T-cell (primary cell): ENCODE data around the gene NEK10. TPM values are rescaled to one million over a fixed set of nuclear protein-coding genes. Genes with fewer than 3 reads are reported as not detected.

Experiments used
- ATAC-seq, 4 experiments: fragments of 200-7000 bp in 3 of 4; fragments of 150-1000 bp in 1 of 4; cut with Tn5 transposase; replicated peaks in 1 of 4; 1 replicate in 3 of 4; 2 replicates in 1 of 4; pipeline ENCODE4 v1.10.0; 2021; ENCODE audit warnings: moderate library complexity in 3 of 4, mild to moderate bottlenecking in 2 of 4, moderate number of reproducible peaks in 1 of 4
- CTCF ChIA-PET, 2 donors: fragments of 300-600 bp; sonication (Branson Sonifier 250); formaldehyde crosslinking; loops; one replicate each; lab custom pipeline; 2022; ENCODE audit warnings: antibody characterized with exemption in 2 of 2; lab: Charles Lee
- POLR2A ChIA-PET, 2 donors: fragments of 300-600 bp; sonication (Branson Sonifier 250); formaldehyde crosslinking; loops; one replicate each; lab custom pipeline; 2022; ENCODE audit warnings: antibody characterized with exemption in 2 of 2; lab: Charles Lee
- DNase-seq, 35 experiments: peaks; one replicate each; pipeline versions ENCODE4 v3.0.0 to v3.0.0-alpha.2; 2013 to 2023
- H3K27ac ChIP-seq: one replicate; pipeline ENCODE4 v1.5.1; 2013; ENCODE audit warnings: low read length
- H3K27me3 ChIP-seq, 2 experiments: replicated peaks in 1 of 2; 1 replicate in 1 of 2; 2 replicates in 1 of 2; pipeline versions ENCODE4 v1.6.1 to v1.7.0; 2013; ENCODE audit warnings: low read length in 1 of 2, mixed read lengths in 1 of 2; ENCODE audit not compliant: control insufficient read depth in 2 of 2, insufficient read depth in 2 of 2; ENCODE audit errors: extremely low read depth in 1 of 2
- H3K36me3 ChIP-seq, 2 donors: 1 replicate in 1 of 2; 2 replicates in 1 of 2; pipeline versions ENCODE4 v1.6.1 to v1.7.0; 2013; ENCODE audit warnings: low read length in 1 of 2; ENCODE audit not compliant: control insufficient read depth in 2 of 2, insufficient read depth in 1 of 2; ENCODE audit errors: extremely low read depth in 1 of 2
- H3K4me1 ChIP-seq, 2 experiments: 1 replicate in 1 of 2; 2 replicates in 1 of 2; pipeline versions ENCODE4 v1.6.1 to v1.7.0; 2013; ENCODE audit warnings: low read length in 2 of 2, mixed read lengths in 1 of 2; ENCODE audit not compliant: insufficient read depth in 2 of 2, control insufficient read depth in 1 of 2; ENCODE audit errors: extremely low read depth in 1 of 2
- H3K4me3 ChIP-seq, 2 donors: 1 replicate in 1 of 2; 2 replicates in 1 of 2; pipeline versions ENCODE4 v1.5.1 to v1.7.0; 2013; ENCODE audit warnings: mild to moderate bottlenecking in 2 of 2, low read length in 1 of 2, moderate library complexity in 1 of 2; ENCODE audit not compliant: control insufficient read depth in 1 of 2; ENCODE audit errors: extremely low read depth in 1 of 2
- H3K9me3 ChIP-seq: 2 replicates; pipeline ENCODE4 v1.7.0; 2013
- H3K27ac Mint-ChIP-seq, 2 donors: one replicate each; pipeline ENCODE4 v1.8.0; 2020 to 2021; ENCODE audit warnings: mild to moderate bottlenecking in 2 of 2, mixed read lengths in 2 of 2
- H3K27me3 Mint-ChIP-seq, 2 donors: one replicate each; pipeline ENCODE4 v1.8.0; 2021 to 2022; ENCODE audit warnings: mixed read lengths in 2 of 2
- H3K36me3 Mint-ChIP-seq: one replicate; pipeline ENCODE4 v1.8.0; 2021; ENCODE audit warnings: mixed read lengths
- H3K4me1 Mint-ChIP-seq, 3 donors: one replicate each; pipeline ENCODE4 v1.8.0; 2020 to 2022; ENCODE audit warnings: mixed read lengths in 3 of 3, mild to moderate bottlenecking in 1 of 3
- H3K4me3 Mint-ChIP-seq, 3 donors: one replicate each; pipeline ENCODE4 v1.8.0; 2020 to 2022; ENCODE audit warnings: mild to moderate bottlenecking in 3 of 3, mixed read lengths in 3 of 3, moderate library complexity in 3 of 3
- H3K9me3 Mint-ChIP-seq, 3 donors: one replicate each; pipeline ENCODE4 v1.8.0; 2020 to 2022; ENCODE audit warnings: mixed read lengths in 3 of 3
- WGBS: methylation state at CpG from one replicate; pipeline ENCODE4 v1.1.5; 2013; ENCODE audit warnings: missing lambda C conversion rate; ENCODE audit not compliant: insufficient coverage; 5-methylcytosine and 5-hydroxymethylcytosine counted together
- total RNA-seq, 35 experiments: library from RNA in 6 of 35; stranded (reverse) in 6 of 35; fragments of 120-200 nt in 1 of 35; gene quantifications; one replicate each; pipeline versions ENCODE4 v1.2.1 to v1.2.4 and lab custom pipeline; 2013 to 2026

Gene NEK10
- total RNA-seq, 5 donors from 2014 or later (not counting 1 experiment from before 2014, with no cell fraction given): 0.73 to 2.2 (median 1.2) TPM

GRCh38 chr3:27193056-27193455, 176.1 kb downstream of the NEK10 start:
- Mint-ChIP-seq H3K4me3 (no peak overlapping the region), H3K27me3 (no peaks in the 10 kb centered on the region), H3K9me3 (no peaks in the 10 kb centered on the region), H3K27ac (no peak overlapping the region), H3K36me3 (no peaks in the 10 kb centered on the region), H3K4me1 (no peaks in the 10 kb centered on the region)
- no peaks in the 10 kb centered on the region for H3K4me1 ChIP-seq
- WGBS: 88% methylated on average over 1 of the region's 2 CpGs
- ChIA-PET POLR2A (no interaction called here), CTCF (interaction anchor here in 1 of 2 donors (0.7 kb wide), 1 partner anchor 8 kb away, joined by 6 read pairs; no protein-coding TSS in a partner anchor)
- no peak overlapping the region for H3K4me3 ChIP-seq
- H3K27me3 ChIP-seq: no peaks in the 10 kb centered on the region
- H3K27ac ChIP-seq: no peak overlapping the region
- H3K9me3 ChIP-seq: no peaks in the 10 kb centered on the region
- DNase-seq (no peak), ATAC-seq (no peak)
- no peaks in the 10 kb centered on the region for H3K36me3 ChIP-seq

GRCh38 chr3:27186013-27186412, 183.2 kb downstream of the NEK10 start:
- 17% methylated on average over 1 of the region's 5 CpGs for WGBS
- ChIA-PET POLR2A (no interaction called here), CTCF (no interaction called here)
- Mint-ChIP-seq H3K4me1 (no peaks in the 10 kb centered on the region), H3K4me3 (no peak overlapping the region), H3K27ac (no peak overlapping the region), H3K9me3 (no peaks in the 10 kb centered on the region), H3K27me3 (peaks cover 0 to under 1% of the 10 kb centered on the region in 2 donors), H3K36me3 (no peaks in the 10 kb centered on the region)
- no peaks in the 10 kb centered on the region for H3K9me3 ChIP-seq
- H3K27me3 ChIP-seq: no peaks in the 10 kb centered on the region
- H3K4me3 ChIP-seq: no peak overlapping the region
- H3K36me3 ChIP-seq: no peaks in the 10 kb centered on the region
- ATAC-seq (no peak), DNase-seq (no peak)
- H3K4me1 ChIP-seq: no peaks in the 10 kb centered on the region
- H3K27ac ChIP-seq: no peak overlapping the region

- peaks cover 0 to 3% of the 10 kb centered on the region in 2 donors for H3K27me3 Mint-ChIP-seq
- no peaks in the 10 kb centered on the region for H3K9me3 Mint-ChIP-seq
- H3K27me3 ChIP-seq: no peaks in the 10 kb centered on the region
- DNase-seq: no peak
- H3K27ac ChIP-seq: no peak overlapping the region
- no peak overlapping the region for H3K27ac Mint-ChIP-seq
- no peak overlapping the region for H3K4me3 Mint-ChIP-seq
- no peak for ATAC-seq
- CTCF ChIA-PET: no interaction called here
- WGBS: 80% methylated on average over 1 of the region's 2 CpGs
- H3K4me1 ChIP-seq: no peaks in the 10 kb centered on the region
- no peaks in the 10 kb centered on the region for H3K36me3 Mint-ChIP-seq
- no peaks in the 10 kb centered on the region for H3K4me1 Mint-ChIP-seq
- no peak overlapping the region for H3K4me3 ChIP-seq
- H3K36me3 ChIP-seq: no peaks in the 10 kb centered on the region
- no peaks in the 10 kb centered on the region for H3K9me3 ChIP-seq
- POLR2A ChIA-PET: no interaction called here
Measured at GRCh38 chr3:27185231-27185989, 183.8 kb downstream of the NEK10 start.

DNA sequence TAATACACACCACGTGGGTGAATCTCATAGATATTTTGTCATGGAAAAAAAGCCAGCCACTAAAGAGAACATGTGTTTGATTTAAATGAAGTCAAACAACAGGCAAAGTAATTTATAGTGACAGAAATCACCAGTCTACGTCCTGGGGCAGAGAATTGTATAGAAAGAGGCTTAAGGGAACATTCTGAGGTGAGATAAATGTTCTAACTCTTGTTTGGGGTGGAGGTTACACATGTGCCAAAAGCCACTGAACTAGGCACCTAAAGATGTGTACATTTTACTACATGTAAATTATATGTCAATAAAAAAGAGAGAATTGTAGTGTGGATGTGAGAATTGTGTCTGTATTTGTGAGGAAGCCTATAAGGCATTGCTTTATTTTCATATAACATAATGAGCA, 184.9 kb downstream of the NEK10 start:
- Histone ChIP-seq H3K36me3 (no peaks in the 10 kb centered on the region), H3K9me3 (no peaks in the 10 kb centered on the region), H3K4me3 (no peak overlapping the region), H3K27ac (no peak overlapping the region), H3K4me1 (no peaks in the 10 kb centered on the region), H3K27me3 (no peaks in the 10 kb centered on the region)
- peaks cover 0 to 3% of the 10 kb centered on the region in 2 donors for H3K27me3 Mint-ChIP-seq
- H3K4me3 Mint-ChIP-seq: no peak overlapping the region
- no peaks in the 10 kb centered on the region for H3K4me1 Mint-ChIP-seq
- ChIA-PET POLR2A (no interaction called here), CTCF (no interaction called here)
- DNase-seq (no peak), ATAC-seq (no peak)
- H3K9me3 Mint-ChIP-seq: no peaks in the 10 kb centered on the region
- WGBS: no CpG with 5 or more reads among the region's 2 CpGs
- H3K36me3 Mint-ChIP-seq: no peaks in the 10 kb centered on the region
- no peak overlapping the region for H3K27ac Mint-ChIP-seq

- WGBS: 82% methylated on average over 3 of the region's 3 CpGs
- Mint-ChIP-seq H3K36me3 (no peaks in the 10 kb centered on the region), H3K4me1 (no peaks in the 10 kb centered on the region), H3K9me3 (no peaks in the 10 kb centered on the region), H3K27ac (no peak overlapping the region), H3K4me3 (no peak overlapping the region), H3K27me3 (peaks cover 0 to 3% of the 10 kb centered on the region in 2 donors)
- ChIA-PET POLR2A (no interaction called here), CTCF (interaction anchor here in 1 of 2 donors (0.7 kb wide), 1 partner anchor 502 kb away, joined by 3 read pairs; no protein-coding TSS in a partner anchor)
- DNase-seq (no peak), ATAC-seq (no peak)
- no peak overlapping the region for H3K27ac ChIP-seq
- no peaks in the 10 kb centered on the region for H3K4me1 ChIP-seq
- H3K4me3 ChIP-seq: no peak overlapping the region
- H3K36me3 ChIP-seq: no peaks in the 10 kb centered on the region
- H3K9me3 ChIP-seq: no peaks in the 10 kb centered on the region
- H3K27me3 ChIP-seq: no peaks in the 10 kb centered on the region
Measured at GRCh38 chr3:27176256-27176655, 192.9 kb downstream of the NEK10 start.

DNA sequence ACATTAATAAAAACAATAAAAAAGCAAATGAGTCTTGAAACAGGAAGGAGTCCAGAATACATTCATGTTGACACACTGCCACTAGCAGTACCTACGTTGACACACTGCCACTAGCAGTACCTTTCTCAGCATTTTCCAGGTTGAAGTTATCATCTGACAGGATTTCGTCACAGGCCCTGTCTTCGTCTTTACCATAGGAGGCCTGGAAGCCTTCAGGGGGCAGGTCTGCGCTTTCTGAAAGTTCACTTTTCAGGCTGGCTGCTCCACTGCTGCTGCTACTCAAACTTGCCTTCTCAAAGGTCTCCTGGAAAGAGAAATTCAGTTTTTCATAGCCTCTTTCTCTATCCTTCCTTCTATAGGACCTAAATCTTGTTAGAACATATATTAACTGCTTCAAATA, 194.7 kb downstream of the NEK10 start:
- no peaks in the 10 kb centered on the region for H3K4me1 Mint-ChIP-seq
- no peaks in the 10 kb centered on the region for H3K9me3 Mint-ChIP-seq
- Histone ChIP-seq H3K4me1 (no peaks in the 10 kb centered on the region), H3K27me3 (peaks cover 0 to 3% of the 10 kb centered on the region in 2 experiments), H3K9me3 (no peaks in the 10 kb centered on the region), H3K4me3 (no peak overlapping the region), H3K36me3 (no peaks in the 10 kb centered on the region), H3K27ac (no peak overlapping the region)
- ATAC-seq: no peak
- CTCF ChIA-PET: no interaction called here
- POLR2A ChIA-PET: no interaction called here
- DNase-seq: no peak
- no peaks in the 10 kb centered on the region for H3K27me3 Mint-ChIP-seq
- whole genome bisulfite sequencing: 88% methylated on average over 3 of the region's 4 CpGs
- no peaks in the 10 kb centered on the region for H3K36me3 Mint-ChIP-seq
- no peak overlapping the region for H3K27ac Mint-ChIP-seq
- H3K4me3 Mint-ChIP-seq: no peak overlapping the region
